ENCODE results near the gene N4BP2.
"Not testable (repeated sequence)": the region's sequence is repeated elsewhere in the genome, so short reads cannot be mapped to it uniquely, and the experiment has no call there.

N4BP2 gene

DNA sequence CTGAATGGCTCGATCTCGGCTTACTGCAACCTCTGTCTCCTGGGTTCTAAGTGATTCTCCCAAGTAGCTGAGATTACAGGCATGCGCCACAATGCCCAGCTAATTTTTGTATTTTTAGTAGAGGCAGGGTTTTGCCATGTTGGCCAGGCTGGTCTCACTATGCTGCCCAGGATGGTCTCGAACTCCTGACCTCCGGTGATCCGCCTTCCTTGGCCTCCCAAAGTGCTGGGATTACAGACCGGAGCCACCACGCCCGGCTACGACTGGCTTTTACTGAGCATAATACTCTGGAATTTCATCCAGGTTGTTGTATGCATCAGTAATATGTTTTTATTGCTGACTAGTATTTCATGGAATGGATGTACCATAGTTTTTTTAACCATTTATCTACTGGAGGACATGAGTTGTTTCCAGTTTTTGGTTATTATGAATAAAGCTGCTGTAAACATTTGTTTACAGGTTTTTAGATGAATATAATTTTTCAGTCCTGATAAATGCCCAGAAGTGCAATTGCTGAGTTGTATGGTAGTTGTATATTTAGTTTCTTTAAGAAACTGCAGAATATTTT, 31.2 kb downstream of the N4BP2 start:
- no peak for DNase-seq (ENCODE audit: low spot score)

DNA sequence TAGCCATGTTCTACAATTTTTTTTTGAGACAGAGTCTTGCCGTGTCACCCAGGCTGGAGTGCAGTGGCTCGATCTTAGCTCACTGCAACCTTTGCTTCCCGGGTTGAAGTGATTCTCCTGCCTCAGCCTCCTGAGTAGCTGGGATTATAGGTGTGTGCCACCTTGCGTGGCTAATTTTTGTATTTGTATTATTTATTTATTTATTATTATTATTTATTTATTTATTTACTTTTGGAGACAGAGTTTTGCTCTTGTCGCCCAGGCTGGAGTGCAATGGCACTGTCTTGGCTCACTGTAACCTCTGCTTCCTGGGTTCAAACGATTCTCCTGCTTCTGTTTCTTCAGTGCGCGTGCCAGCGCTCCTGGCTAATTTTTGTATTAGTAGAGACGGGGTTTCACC, 36.8 kb downstream of the N4BP2 start:
- not testable (repeated sequence) for DNase-seq (ENCODE audit: low spot score)

DNA sequence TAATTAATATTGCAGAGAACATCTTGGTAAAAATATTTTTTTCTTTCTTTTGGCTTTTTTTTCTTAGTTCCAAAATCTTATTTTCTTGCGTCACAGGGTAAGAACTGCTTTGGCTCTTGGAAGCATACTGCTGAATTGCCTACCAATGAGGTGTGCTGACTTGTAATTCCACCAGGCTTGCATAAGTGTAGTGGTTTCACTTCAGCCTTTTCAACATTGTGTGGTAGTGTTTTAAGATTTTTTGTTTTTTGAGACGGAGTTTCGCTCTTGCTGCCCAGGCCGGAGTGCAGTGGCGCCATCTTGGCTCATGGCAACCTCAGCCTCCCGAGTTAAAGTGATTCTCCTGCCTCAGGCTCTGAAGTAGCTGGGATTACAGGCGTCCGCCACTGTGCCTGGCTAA, 42.4 kb downstream of the N4BP2 start:
- no peak for DNase-seq (ENCODE audit: low spot score)

DNA sequence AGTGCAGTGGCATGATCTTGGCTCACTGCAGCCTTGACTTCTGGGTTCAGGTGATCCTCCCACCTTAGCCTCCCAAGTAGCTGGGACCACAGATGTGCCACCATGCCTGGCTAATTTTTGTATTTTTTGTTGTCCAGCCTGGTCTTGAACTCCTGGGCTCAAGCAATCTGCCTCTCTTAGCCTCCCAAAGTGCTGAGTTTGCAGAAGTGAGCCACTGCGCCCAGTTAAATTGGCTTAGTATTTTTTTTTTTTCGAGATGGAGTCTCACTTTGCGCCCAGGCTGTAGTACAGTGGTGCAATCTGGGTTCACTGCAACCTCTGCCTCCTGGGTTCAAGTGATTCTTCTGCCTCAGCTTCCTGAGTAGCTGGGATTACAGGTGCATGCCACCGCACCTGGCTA, 50.5 kb downstream of the N4BP2 start:
- not testable (repeated sequence) for DNase-seq (ENCODE audit: low spot score)

DNA sequence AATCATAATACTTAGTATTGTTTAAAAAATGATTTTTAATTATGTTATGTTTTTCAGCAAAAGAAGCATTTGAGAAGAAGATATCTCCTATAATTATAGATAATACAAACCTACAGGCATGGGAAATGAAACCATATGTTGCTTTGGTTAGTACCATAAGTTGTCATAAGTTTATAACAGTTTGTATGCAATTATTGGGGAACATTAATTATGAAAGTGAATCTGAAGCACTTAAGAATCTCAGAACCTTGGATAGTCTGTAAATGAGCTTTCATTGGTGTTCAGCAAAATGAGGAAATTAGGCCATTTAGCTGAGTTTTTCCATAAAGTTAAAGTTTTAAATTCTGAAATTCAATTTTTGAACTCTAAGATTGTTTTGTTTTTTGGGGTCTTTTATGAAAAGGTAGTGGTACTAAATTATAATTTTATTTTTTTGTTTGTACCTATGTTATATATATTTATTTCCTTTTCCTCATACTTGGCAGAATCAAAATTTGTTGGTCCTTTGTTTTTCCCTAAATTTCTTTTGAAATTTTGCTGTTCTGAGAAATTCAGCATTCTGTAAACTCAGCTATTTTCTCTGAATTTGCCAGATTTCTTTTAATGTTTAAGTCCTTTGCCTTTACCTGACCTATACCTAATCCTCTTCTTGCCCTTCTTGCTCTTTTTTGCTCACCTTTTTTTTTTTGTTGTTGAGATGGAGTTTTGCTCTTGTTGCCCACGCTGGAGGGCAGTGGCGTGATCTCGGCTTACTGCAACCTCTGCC, 55.6 kb downstream of the N4BP2 start:
- no peak for DNase-seq (ENCODE audit: low spot score)

DNA sequence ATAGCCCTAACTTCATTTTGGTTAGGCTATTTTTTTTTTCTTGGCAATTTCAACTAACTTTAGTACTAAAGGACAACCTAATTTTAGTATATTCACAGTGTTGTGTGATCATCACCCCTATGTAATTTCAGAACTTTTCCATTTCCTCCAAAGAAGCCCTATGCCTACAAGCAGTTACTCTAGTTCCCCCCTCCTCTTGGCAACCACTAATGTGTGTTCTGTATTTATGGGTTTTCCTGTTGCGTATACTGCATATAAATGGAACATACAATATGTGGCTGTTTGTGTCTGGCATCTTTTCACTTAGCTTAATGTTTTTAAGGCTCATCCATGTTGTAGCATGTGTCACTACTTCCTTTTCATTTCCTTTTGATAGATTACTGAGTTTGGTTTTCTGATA, 57.6 kb downstream of the N4BP2 start:
- DNase-seq (ENCODE audit: low spot score) = no peak

DNA sequence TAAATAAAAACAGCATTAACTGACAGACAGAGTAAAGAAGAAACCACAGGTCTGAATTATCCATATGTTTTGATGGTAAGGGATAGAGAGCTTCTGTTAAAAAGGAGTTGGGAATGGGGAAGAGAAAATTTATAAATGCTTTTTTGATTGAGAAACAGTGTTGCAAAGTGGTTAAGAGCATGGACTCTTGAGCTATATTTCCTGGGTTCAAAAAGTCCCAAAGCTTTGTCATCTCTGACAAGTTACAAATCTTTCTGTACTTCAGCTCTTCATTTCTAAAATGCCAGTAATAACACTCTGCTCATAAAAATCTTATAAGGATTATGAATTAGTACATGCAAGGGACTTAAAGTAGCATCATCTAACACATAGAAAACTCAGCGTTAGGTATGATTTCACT, 62.2 kb downstream of the N4BP2 start:
- DNase-seq (ENCODE audit: low spot score) = no peak

DNA sequence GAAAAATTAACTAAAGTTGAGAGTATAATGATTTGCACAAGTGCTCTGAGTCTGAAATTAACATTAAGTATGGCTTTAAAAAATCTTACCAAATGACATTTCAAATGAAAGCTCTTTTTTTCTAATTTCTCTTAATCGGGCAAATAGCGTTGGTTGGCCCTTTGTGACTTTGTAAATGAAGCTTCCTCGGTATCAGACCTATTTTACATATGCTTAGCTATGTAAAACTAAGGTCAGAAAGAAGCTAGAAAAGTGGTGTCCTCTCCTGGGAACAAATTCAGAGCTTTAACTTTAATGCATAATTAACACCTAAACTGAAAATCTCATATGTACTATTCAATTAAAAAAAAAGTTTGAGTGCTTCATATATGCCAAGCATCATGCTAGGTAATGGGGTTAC, 62.7 kb downstream of the N4BP2 start:
- DNase-seq (ENCODE audit: low spot score) = no peak

DNA sequence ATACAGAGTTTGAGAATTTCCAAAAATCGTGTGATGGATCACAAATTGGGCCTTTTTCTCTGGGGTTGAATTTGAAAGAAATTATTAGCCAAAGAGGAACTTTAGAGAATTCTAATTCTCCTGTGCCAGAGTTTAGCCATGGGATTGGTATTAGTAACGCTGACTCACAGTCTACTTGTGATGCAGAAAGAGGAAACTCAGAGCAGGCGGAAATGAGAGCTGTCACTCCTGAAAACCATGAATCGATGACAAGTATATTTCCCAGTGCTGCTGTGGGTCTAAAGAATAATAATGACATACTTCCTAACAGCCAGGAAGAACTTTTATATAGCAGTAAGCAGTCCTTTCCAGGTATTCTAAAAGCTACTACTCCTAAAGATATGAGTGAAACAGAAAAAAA, 64.9 kb downstream of the N4BP2 start:
- peak; percentile 28 for DNase-seq (ENCODE audit: low spot score)

DNA sequence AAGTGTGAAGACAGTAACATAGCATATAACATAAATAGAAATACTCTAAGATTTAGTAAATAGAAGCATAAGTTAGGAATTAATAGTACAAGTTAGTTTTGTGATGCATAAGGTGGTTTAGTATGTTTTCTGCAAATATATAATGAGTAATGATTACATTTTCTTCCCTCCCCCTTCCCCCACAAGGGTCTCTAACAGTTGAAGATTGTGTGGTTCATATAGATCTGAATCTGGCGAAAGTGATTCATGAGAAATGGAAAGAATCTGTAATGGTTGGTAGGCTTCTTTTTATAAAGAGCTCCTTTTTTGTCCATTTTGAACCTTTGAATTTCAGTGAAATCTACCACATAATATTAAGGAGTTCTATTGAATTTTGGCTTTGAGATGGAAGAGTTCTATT, 66.3 kb downstream of the N4BP2 start:
- DNase-seq (ENCODE audit: low spot score) = no peak

DNA sequence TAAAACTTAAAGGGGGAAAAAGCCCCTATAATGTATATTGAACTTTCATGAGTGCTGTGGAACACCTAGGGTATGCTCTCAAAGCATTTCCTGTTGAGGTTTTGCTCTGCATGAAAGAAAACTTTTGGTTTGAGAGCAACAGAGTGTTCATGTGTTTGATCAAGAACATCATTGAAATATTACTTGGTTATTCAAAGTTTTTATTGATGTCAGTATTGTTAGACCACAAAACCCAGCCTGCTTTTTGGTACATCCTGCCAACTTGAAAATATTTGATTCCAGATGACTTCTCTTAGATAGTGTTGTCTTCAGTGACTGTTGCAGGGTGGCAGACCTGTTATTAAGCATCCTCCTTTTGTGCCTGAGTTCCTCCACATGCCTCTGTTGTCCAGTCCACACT, 68.0 kb downstream of the N4BP2 start:
- no peak for DNase-seq (ENCODE audit: low spot score)

DNA sequence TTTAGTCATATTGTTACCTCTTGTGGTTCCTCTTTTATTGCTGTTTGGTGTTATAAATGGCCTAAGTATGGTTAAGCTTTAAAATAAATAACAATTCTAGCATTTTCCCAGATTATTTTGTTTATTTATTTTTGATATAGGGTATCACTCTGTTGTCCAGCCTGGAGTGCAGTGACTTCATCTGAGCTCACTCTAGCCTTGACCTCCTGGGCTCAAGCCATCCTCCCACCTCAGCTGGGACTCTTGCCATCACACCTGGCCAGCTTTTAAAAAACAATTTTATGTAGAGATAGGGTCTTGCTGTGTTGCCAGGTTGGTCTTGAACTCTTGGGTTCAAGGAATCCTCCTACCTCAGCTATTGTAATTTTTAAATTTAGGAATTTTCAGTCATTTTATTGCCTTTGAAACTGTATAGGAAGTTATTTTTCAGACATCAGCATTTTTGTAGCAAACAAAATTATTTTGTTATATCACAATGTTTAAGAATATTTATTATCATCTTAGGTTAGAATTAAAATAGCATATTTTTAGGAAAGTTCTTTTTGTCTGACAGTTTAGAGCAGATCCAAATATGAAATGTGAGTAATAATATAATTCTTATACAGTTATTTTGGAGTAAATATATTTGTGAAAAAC, 73.9 kb downstream of the N4BP2 start:
- no peak for DNase-seq (ENCODE audit: low spot score)

DNA sequence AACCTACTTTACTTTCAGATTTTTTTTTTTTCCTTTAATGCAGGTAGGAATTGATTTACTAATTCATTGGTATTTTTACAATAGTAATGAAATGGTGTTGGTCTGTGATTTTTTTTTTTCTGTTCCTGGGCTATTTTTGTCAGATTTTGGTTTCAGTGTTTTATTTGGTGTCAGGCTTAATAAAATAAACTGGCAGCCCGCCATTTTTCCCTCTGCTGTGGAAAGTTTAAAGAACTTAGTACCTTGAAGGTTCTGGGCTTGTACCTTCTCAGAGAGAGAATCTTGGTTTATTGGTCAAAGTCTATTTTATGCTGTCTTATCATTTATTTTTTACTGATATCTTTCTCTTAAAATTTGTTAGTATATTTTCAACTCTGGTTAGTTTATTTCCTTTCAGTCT, 76.2 kb downstream of the N4BP2 start:
- no peak for DNase-seq (ENCODE audit: low spot score)

DNA sequence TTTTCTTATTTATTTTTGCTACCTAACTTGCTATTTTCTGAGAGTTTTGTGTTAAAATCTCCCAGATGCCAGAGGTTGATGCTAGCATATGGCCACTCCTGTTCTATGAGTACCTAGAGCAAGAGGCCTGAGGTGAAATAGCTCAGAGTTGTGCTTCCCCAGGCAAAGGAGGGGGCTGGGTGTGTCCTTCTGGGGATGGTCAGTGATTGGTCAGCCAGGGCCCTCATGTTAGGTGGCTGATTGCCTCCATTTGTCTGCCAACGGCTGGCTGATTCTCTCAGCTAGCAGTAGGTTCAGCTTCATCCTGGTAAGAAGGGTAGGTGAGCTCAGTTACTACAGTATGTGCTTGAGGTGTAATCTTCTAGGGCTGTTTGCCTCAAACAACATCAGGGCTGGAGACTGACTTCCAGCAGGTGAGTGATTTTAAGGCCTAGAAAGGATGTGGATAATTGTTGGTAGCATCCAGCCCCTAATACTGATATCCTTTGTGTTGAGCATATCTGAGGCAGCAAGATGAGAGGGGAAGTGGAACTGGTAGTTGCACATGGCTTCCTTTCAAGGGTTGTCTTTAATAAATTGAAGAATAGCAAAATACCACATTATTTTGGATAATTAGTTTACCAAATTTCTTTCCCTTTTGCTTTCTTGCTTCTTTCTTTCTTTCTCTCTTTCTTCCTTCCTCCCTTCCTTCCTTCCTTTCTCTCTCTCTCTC, 77.7 kb downstream of the N4BP2 start:
- no peak for DNase-seq (ENCODE audit: low spot score)

DNA sequence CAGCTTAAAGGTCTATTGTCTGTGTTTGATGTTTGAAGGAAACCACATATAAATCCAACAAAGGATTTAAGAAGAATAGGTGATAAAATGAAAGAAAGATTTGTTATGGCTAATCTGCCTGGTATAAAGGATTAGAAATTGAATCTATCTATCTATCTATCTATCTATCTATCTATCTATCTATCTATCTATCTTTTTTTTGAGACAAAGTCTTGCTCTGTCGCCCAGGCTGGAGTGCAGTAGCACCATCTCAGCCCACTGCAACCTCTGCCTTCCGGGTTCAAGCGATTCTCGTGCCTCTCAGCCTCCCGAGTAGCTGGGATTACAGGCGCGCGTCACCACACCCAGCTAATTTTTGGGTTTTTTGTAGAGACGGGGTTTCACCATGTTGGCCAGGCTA, 79.6 kb downstream of the N4BP2 start:
- not testable (repeated sequence) for DNase-seq (ENCODE audit: low spot score)

DNA sequence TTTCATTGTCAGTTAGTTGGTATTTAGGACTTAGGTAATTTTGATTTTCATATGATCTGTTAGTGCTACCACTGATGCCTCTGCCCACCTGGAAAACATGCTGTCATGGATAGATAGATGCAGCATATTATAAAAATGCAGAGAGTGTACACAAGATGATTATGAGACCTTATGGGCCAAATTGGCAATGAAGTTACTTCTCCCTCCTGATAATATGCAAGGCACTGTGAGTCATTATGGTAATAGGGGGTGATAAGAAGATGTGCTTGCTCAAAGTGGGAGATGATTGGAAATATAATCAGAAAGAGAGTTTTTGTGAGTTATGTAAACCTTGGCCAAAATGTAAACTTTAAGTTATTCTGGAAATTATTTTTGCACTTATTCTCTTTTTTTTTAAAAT, 83.5 kb downstream of the N4BP2 start:
- DNase-seq (ENCODE audit: low spot score) = no peak

DNA sequence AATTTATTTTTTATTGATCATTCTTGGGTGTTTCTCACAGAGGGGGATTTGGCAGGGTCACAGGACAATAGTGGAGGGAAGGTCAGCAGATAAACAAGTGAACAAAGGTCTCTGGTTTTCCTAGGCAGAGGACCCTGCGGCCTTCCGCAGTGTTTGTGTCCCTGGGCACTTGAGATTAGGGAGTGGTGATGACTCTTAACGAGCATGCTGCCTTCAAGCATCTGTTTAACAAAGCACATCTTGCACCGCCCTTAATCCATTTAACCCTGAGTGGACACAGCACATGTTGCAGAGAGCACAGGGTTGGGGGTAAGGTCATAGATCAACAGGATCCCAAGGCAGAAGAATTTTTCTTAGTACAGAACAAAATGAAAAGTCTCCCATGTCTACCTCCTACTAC, 83.9 kb downstream of the N4BP2 start:
- not testable (repeated sequence) for DNase-seq (ENCODE audit: low spot score)

DNA sequence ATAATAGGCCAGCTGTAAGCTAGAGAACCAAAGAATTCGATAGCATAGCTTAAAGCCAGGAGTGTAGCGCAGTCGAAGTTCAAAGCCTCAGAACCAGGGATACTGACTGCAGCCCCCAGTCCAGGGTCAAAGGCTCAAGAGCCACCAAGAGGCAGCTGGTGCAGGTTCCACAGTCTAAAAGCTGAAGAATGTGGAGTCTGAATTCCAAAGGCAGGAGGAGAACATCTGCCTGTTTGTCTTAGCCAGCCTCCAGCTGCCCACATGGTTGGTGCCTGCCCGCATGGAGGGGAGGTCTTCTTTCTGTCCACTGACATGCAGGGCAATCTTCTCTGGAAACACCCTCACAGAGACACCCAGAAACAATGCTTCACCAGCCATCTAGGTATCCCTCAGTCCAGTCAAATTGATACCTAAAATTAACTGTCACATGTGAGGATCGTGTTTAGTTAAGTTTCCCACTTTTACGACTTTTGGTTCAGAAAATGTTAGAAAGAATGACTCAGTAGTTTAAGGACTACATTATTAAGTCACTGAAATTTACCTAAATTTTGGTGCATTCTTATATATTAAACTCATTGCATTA, 87.4 kb downstream of the N4BP2 start:
- DNase-seq (ENCODE audit: low spot score) = no peak

DNA sequence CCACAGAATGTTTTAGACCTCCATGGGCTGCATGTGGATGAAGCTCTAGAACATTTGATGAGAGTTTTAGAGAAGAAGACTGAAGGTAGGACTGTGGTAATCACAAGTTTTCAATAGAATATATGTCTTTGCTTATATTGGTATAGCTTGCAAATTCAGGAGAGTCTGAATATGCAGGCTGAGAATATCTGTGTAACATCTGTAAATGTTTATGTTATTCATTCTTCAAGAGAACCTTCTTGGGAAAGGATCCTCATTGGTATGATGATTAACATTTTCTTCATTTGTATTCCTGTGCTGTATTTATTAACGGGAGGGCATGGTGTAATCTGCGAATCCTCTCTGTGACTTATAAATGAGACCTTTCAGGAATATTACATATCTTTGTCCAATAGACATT, 88.1 kb downstream of the N4BP2 start:
- DNase-seq (ENCODE audit: low spot score) = no peak

DNA sequence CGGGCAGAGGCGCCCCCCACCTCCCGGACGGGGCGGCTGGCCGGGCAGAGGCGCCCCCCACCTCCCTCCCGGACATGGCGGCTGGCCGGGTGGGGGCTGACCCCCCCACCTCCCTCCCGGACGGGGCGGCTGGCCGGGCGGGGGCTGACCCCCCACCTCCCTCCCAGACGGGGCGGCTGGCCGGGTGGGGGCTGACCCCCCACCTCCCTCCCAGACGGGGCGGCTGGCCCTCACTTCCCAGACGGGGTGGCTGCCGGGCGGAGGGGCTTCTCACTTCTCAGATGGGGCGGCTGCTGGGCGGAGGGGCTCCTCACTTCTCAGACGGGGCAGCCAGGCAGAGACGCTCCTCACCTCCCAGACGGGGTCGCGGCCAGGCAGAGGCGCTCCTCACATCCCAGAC, 90.8 kb downstream of the N4BP2 start:
- not testable (repeated sequence) for DNase-seq (ENCODE audit: low spot score)

DNA sequence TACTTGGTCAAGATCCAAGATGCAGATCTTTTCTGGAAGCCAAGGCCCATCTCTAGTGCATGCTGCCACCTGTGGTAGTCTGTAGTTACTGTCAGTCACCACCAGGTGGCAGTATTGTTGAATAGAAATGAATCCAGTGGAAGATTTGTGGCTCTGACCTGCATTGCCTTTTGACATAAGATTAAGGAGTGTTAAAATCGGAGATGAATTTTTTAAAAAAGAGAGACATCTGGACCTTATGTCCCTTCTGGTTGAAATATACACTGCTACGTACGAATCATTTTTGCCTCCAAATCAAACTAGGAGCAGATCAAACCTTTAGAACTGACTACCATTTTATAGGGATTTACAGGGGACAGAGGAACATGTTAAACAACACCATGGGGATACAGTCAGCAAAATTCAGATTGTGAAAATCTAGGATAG, 93.3 kb downstream of the N4BP2 start:
- peak; percentile 65 for DNase-seq (ENCODE audit: low spot score)

DNA sequence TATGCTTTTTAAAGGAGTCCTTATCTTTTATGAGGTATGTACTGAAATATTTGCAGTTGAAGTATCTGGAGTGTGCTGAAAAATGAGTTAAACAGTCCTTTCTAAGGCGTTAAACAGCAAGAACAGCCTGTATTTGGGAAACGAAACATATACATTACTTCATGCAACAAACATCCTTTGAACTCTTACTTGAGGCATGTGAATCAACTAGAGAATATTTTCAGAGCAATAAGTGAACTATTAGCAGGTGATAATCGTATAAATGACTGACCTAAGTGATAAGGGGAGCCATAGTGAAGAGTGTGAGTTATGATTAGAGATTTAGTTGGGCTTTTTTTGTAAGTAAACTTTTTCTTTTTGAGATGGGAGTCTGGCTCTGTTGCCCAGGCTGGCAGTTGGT, 94.3 kb downstream of the N4BP2 start:
- no peak for DNase-seq (ENCODE audit: low spot score)

DNA sequence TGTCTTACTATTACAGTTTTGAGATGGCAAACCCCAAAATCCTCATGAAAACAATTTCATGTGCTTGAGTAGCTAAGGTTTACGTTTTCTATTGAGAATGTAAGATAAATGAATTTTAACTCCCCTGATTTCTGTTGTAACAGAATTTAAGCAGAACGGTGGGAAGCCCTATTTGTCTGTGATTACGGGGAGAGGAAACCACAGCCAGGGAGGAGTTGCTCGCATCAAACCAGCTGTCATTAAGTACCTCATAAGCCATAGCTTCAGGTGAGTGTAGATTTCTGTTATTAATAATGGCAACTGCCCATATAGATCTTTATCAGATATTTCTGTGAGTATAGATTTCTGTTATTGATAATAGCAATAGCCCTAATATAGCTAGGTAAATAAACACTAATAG, 96.0 kb downstream of the N4BP2 start:
- no peak for DNase-seq (ENCODE audit: low spot score)

Data from AG08396 (cell line).